HL-60 (cell line): ENCODE results near the gene MLC1.

Source experiments
- CTCF ChIP-seq: IDR thresholded peaks from one replicate; pipeline ENCODE4 v1.5.1; 2011; ENCODE audit warnings: low read length, control low read depth, inconsistent platforms; ENCODE audit not compliant: insufficient read depth
- POLR2AphosphoS5 ChIP-seq: IDR thresholded peaks from 2 replicates; pipeline ENCODE4 v1.6.1; 2012; ENCODE audit warnings: low read depth
- REST ChIP-seq: IDR thresholded peaks from 2 replicates; pipeline ENCODE4 v1.6.1; 2012; ENCODE audit warnings: low read depth; ENCODE audit not compliant: insufficient replicate concordance

- TF ChIP-seq CTCF, result no peak
- no peak for TF ChIP-seq POLR2AphosphoS5
- TF ChIP-seq REST, result no peak
Observed at GRCh38 chr22:50035976-50036724, 49.1 kb downstream of the MLC1 start.
